A172 (cell line): ENCODE measurements around the gene PTGER1. TPM values are rescaled to one million over a fixed set of nuclear protein-coding genes. Genes with fewer than 3 reads are reported as not detected.

Experiments used
- DNase-seq: peaks from one replicate; pipeline ENCODE4 v3.0.0-alpha.2; 2015; ENCODE audit warnings: low spot score
- total RNA-seq: library from RNA; depleted of rRNA; stranded (reverse); fragments of >200 nt; shearing (Covaris generic); gene quantifications from 2 replicates; pipeline ENCODE4 v1.2.3, GENCODE V29; 2014; rRNA removed

PTGER1 gene
- total RNA-seq, 1 experiment from 2014 or later, result not detected

DNA sequence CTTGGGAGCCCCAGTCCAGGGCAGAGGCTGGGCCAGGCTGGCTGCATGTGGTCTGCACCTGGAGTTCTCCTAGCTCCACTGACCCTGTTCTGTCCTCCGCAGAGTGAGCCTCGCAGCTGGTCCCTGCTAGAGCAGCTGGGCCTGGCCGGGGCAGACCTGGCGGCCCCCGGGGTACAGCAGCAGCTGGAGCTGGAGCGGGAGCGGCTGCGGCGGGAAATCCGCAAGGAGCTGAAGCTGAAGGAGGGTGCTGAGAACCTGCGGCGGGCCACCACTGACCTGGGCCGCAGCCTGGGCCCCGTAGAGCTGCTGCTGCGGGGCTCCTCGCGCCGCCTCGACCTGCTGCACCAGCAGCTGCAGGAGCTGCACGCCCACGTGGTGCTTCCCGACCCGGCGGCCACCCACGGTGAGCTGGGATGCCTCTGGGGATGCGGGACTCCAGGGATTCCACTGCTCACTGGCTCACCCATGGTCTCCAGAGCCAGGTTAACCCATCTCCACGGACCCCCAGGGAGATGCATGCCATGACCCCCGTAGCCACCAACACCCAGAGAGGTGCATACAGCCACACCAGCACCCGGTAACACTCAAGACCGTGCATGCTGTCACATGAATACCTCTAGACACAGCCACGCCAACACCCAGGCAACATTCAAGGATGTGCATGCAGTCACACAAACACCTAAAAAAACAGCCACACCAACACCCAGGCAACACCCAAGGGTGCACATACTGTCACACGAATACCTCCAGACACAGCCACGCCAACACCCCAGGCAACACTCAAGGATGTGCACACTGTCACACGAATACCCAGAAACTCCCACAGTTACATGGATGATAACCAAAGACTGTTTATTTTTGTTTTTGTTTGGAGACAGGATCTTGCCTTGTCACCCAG, 33.9 kb downstream of the PTGER1 start:
- no peak for DNase-seq

DNA sequence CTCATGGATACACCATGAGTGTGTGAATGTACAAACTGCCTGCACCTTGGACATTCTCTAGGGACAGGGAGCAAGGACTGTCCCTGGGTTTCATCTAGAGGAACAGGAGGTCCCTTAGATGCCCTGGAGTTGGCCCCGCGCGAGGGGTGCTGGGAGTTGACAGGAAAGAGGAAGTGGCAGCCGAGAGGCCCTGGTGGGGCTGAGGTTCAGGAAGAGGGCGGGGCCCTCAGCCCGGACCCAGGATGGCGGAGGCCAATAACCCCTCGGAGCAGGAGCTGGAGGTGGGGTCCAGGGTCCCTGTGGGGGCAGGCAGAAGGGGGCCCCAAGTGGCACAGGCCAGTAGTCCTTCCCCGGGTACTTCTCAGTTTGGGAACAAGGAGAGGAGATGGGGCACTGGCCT, 35.1 kb downstream of the PTGER1 start:
- no peak for DNase-seq

DNA sequence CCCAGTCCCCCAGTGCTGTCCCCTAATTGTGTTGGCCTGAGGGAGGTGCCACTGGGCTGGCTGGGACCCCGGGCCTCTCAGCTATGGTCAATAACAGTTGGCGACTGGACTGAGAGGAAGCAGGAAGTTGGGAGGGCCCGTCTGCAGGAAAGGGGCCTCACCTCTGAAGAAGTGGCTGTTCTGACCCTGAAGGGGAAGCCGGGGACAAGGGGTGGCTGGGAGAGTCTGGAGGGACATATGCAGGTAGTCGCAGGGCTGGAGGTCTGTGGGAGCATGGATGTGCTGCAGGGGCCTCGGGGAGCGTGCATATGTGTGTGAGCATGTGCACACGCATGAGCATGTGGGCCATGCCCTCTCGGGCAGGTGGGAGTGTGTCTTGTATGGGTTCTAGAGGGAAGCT, 36.1 kb downstream of the PTGER1 start:
- no peak for DNase-seq

DNA sequence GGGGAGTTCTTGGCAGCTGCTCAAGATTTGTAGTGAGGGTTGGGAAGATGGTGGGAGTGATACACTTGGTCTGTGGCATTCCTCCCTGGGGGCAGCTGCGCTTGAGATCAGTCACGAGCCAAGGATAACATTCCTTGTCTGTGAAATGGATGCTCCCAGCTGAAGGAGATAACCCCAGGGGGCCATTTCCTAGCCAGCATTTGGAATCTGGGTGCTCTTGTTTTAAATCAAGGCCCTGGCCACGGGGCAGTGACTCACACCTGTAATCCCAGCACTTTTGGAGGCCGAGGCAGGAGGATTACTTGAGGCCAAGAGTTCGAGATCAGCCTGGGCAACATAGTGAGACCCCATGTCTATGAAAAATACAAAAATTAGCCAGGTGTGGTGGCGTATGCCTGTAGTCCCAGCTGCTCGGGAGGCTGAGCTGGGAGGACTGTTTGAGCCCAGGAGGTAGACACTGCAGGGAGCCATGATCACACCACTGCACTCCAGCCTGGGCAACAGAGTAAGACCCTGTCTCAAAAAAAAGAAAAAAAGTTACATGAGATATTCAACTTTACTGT, 37.5 kb downstream of the PTGER1 start:
- DNase-seq, result peak; percentile 84

DNA sequence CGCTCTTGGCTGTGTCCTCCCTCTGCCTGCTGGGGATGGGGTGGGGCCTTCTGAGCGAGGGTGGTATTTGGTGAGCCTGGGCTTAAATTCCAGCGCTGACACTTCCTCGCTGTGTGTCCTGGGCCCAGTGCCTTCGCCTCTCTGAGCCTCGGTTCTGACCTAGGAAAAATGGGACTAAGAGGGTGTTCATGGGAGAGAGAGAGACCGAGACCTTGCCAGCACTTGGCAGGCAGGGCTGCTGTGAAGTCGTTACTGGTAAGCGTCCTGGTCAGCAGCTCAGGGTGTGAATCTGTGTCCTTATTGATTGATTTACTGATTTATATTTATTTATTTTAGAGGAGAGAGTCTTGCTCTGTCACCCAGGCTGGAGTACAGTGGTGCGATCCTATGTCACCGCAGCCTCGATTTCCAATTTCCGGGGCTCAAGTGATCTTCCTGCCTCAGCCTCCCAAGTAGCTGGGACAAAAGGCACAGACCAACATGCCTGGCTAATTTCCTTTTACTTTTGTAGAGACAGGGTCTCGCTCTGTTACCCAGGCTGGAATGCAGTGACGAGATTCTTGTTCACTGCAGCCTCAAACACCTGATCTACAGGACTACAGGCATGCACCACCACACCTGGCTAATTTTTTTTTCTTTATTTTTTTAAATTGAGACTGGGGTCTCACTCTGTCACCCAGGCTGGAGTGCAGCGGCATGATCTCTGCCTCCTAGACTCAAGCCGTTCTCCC, 39.7 kb downstream of the PTGER1 start:
- no peak for DNase-seq

DNA sequence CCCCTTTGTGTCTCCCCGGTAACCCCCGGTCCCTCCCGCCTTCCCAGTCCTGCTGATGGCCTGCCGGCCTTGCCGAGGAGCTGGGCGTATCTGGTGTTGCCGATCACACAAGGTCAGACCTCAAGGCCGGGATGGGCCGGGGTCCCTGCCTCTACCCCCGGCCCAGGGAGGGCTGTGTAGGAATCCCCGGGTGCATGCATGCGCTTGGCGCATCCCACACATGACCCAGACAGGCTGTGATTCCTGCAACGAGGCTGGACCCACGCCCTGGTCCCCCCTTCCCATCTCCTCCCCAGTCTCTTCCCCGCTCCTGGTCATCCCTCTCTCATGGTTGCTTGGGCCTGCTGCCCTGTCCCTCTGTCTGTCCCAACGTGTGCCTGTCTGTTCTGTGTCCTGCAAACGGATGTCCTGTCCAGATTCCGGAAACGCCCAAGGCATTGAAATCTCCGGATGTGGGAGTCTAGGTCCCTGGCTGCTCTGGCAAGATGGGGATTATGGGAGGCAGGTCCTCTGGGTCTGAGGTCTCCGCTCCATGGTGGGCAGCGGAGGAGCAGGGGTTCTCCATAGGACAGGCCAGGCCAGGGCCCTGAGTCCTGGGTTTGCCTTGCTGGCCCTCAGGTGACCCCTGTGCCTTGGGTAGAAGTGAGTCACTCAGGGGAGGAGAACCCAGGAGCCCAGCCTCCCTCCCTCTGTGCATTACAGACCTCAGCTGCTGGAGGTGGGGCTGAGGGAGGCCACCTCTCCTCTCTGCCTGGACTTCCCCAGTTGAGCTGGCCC, 40.4 kb downstream of the PTGER1 start:
- peak; percentile 98 for DNase-seq

DNA sequence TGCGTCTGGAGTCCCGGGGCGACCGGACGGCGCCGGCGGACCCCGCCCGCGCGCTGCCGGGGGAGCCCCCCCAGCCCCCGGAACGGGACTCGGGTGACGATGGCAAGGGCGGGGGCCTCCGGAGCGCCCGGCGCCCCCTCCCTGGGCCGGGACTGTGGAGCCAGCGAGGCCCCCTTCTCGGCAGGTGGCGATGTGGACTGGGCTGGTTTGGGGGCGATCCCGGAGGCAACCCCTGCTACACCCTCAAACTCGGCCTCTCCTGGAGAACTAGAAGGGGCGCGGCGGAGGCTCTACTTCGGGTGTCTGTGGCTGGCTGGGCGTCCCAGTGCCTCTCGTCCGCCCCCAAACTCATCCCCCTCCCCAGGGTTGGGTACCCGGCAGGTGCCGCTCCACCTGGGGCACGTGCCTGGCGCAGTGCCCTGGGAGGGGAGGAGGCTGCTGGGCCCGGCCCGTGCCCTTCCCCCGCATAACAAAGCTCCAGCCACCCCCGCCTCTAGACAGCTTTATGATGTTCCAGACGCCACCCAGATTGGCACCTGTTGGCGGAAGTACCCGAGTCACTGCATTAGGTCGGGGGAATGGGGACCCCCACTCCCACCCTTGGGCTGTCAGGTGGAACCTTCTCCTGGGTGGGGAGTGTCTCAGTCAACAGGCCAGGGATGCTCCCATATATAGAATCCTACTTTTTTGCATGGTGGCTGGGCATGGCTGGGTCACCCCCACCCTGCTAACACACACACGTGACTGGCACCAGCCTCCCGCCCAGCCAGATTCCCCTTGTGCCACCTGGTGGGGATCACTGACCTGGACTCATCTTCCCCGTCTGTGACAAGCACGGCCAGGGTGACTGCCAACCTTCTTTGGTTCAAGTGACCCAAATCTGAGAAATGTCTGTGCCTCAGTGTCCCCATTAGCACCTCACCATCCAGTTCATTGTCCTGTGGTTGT, 41.3 kb downstream of the PTGER1 start:
- DNase-seq, result peak; percentile 43

DNA sequence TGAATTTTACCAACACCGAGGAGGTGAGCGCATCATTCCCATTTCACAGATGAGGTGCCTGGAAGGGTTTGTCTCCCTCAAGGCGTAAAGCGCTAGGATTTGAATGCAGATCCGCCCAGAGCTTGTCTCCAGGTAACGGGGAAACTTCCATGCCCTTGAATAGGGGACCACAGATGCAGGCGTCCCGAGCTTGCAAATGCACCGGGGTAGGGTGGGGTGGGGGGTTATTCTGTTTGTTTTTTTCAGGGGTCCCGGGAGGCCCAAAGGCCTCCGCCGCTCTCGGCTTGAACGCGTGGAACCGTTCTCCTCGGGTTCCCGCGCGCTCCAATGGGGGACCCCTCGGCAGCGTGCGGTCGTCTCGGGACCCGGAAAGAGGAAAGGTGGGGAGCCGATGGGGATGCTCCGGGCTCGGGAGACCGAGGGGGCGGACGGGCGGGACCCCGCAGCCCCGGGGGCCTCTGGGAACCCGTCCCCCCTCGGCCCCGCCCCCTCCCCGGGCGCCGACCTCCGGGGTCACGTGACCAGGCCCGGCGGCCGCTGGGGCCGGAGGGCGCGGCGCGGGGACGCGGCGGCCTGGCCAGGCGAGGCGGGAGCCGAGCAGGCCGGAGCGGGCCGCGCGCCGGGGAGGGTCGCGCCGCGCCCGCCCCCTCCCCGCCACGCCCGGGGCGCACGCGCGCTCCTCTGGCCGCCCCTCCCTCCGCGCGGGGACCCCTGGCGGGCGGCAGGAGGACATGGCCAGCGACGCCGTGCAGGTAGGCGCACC, 42.2 kb downstream of the PTGER1 start, which contains the start of gene PKN1:
PKN1 (plus strand) TSS at position 516 of the 763 bp plus-strand sequence; CDS start at position 732, 216 bp downstream.
- no peak for DNase-seq

DNA sequence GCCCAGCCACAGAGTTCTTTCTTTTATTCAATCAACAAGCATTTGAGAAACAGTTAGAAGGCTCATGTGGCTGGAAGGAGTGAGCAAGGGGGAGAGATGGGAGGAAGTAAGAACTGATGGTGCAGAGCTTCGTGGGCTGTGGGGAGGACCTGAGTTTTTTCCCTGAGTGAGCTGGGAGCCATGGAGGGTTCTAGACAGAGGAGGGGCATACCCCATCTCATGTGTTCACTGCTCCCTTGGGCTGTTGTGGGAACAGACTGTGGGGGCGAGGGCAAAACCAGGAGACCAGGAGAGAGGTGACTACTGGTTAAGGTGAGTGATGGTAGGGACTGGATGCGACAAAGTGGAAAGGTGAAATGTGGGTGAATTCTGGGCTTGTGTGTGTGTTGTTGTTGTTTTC, 44.4 kb downstream of the PTGER1 start:
- DNase-seq, result no peak

DNA sequence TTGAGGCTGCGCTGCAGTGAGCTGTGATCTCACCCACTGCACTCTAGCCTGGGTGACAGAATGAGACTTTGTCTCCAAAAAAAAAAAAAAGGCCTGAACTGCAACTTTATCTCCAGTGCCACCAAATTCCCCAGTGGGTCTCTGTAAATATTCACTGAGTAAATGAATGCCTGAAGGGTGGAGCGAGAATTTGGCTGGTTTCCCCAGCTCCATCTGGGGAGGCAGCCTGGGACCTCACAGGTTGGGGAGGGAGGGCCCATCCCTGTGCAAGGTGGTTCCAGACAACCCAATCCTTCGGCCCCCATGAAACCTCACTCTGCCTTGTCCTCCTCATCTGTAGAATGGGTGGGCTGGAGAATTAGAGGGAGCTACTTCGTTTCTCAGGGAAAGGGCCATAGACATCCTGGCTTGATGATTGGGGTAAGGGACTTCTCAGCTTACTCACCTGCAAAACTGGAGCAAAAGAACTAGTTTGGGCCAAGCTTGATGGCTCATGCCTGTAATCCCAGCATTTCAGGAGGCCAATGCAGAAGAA, 46.2 kb downstream of the PTGER1 start:
- no peak for DNase-seq

DNA sequence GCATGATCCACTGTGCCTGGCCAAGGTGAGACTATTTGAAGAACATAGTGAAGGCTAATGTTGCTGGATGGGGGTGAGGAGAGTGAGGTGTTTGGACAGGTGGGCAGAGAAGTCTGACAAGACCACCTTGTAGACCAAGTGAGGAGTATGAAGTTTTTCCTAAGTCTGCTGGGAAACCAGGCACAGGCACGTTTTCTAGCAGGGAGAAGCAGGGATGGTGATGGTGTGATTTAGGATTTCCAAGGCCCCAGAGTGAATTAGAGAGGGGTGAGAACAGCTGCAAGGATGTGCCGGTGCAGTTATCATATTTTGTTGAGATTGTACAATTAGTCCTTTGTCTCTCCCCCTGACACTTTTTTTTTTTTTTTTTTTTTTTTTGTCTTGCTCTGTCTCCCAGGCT, 47.7 kb downstream of the PTGER1 start:
- no peak for DNase-seq

DNA sequence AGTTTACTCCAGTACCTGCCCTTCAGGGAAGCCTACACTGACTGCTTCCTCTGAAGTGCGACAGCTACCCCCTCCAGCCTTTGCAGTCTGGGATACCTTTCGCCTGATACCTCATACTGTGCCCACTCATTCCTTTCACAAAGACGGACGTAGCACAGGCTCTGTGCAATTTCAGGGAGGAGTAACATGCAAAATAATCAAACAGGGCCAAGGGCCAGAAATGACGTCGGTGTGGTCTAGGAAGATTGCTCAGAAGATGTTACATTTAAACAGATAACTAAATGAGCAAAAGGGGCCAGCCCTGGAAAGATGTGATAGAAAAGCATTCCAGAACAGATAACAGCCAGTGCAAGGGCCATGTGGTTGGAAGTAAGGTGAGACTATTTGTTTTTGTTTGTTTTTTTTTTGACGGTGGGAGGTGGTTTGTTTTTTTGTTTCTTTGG, 49.4 kb downstream of the PTGER1 start:
- no peak for DNase-seq

Other genes with a start within 250 kb of the PTGER1 start
- gene ADGRE5, start 93.9 kb downstream of the PTGER1 start, total RNA-seq, result 72.8 and 74.8 TPM in 2 replicates
- 312 and 320 TPM in 2 replicates for gene DDX39A, start 56.0 kb downstream of the PTGER1 start, total RNA-seq
- 181 and 208 TPM in 2 replicates for gene PKN1, start 42.0 kb downstream of the PTGER1 start, total RNA-seq
- 302 and 408 TPM in 2 replicates for gene GIPC1, start 20.8 kb upstream of the PTGER1 start, total RNA-seq
- gene DNAJB1, start 43.0 kb upstream of the PTGER1 start, total RNA-seq, result 216 and 229 TPM in 2 replicates
- 69.6 and 81.8 TPM in 2 replicates for gene TECR, start 54.2 kb upstream of the PTGER1 start, total RNA-seq
- gene NDUFB7, start 96.7 kb upstream of the PTGER1 start, total RNA-seq, result 340 and 446 TPM in 2 replicates
- gene CLEC17A, start 107.7 kb upstream of the PTGER1 start, total RNA-seq, result not detected in 2 replicates
- not detected in 2 replicates for gene ADGRE3, start 199.5 kb upstream of the PTGER1 start, total RNA-seq
- 11.7 and 15.4 TPM in 2 replicates for gene ZNF333, start 214.7 kb upstream of the PTGER1 start, total RNA-seq